ENCODE measurements around the gene CLEC18A. TPM values are rescaled to one million over a fixed set of nuclear protein-coding genes. Genes with fewer than 3 reads are reported as not detected.
A peak's percentile ranks its signal among the peaks of the same experiment; 100 is the strongest.

The CLEC18A gene
- total RNA-seq, 4 donors from 2014 or later: 0.67 to 1.1 TPM; not detected in 2

GRCh38 chr16:69917739-69918138, 33.4 kb upstream of the CLEC18A start:
- intact Hi-C loops (cut with DNase I; ENCODE audit: low total_unique reads): no loop called here
- DNase-seq: peak; percentile 66 to 73

GRCh38 chr16:69918241-69918640, 32.9 kb upstream of the CLEC18A start:
- intact Hi-C loops (cut with DNase I; ENCODE audit: low total_unique reads): no loop called here
- DNase-seq: no peak
- no peaks in the 10 kb centered on the region for H3K9me3 ChIP-seq
- no peak for TF ChIP-seq CTCF (IDR thresholded peaks at IDR 0.05)
- no peak for TF ChIP-seq POLR2A (IDR thresholded peaks at IDR 0.05)
- peaks cover 0 to 3% of the 10 kb centered on the region in 2 donors for H3K4me1 ChIP-seq
- H3K27me3 ChIP-seq: no peaks in the 10 kb centered on the region
- H3K36me3 ChIP-seq: no peaks in the 10 kb centered on the region
- peak overlapping the region; percentile 71 to 80 for H3K27ac ChIP-seq
- H3K4me3 ChIP-seq: peak overlapping the region; percentile 5 to 23

More at GRCh38 chr16:69917739-69918138, 33.4 kb upstream of the CLEC18A start:
- TF ChIP-seq POLR2A (IDR thresholded peaks at IDR 0.05) (no peak), CTCF (IDR thresholded peaks at IDR 0.05) (no peak)
- Histone ChIP-seq H3K9me3 (no peaks in the 10 kb centered on the region), H3K36me3 (no peaks in the 10 kb centered on the region), H3K27me3 (no peaks in the 10 kb centered on the region), H3K4me3 (peak overlapping the region; percentile 5 to 23), H3K27ac (peak overlapping the region; percentile 71 to 80), H3K4me1 (peaks cover 0 to 3% of the 10 kb centered on the region in 2 donors)

- peaks cover 0 to 10% of the 10 kb centered on the region in 2 donors for H3K4me1 ChIP-seq
- TF ChIP-seq POLR2A (IDR thresholded peaks at IDR 0.05) (no peak), CTCF (IDR thresholded peaks at IDR 0.05) (no peak)
- no peaks in the 10 kb centered on the region for H3K27me3 ChIP-seq
- intact Hi-C loops (cut with DNase I; ENCODE audit: low total_unique reads): no loop called here
- H3K36me3 ChIP-seq: no peaks in the 10 kb centered on the region
- DNase-seq: no peak
- H3K4me3 ChIP-seq: no peak overlapping the region
- no peaks in the 10 kb centered on the region for H3K9me3 ChIP-seq
- no peak overlapping the region for H3K27ac ChIP-seq
Observed at GRCh38 chr16:69921127-69921526, 30.0 kb upstream of the CLEC18A start.

GRCh38 chr16:69922200-69922599, 28.9 kb upstream of the CLEC18A start:
- Histone ChIP-seq H3K27me3 (no peaks in the 10 kb centered on the region), H3K27ac (peak overlapping the region; percentile 92 to 99), H3K9me3 (no peaks in the 10 kb centered on the region), H3K4me1 (peaks cover 0 to 12% of the 10 kb centered on the region in 2 donors), H3K36me3 (no peaks in the 10 kb centered on the region), H3K4me3 (no peak overlapping the region)
- TF ChIP-seq CTCF (IDR thresholded peaks at IDR 0.05) (no peak), POLR2A (IDR thresholded peaks at IDR 0.05) (no peak)
- no peak for DNase-seq
- intact Hi-C loops (cut with DNase I; ENCODE audit: low total_unique reads): no loop called here

- intact Hi-C loops (cut with DNase I; ENCODE audit: low total_unique reads): no loop called here
- no peak for DNase-seq
- Histone ChIP-seq H3K9me3 (no peaks in the 10 kb centered on the region), H3K27ac (peak overlapping the region; percentile 92 to 99), H3K36me3 (no peaks in the 10 kb centered on the region), H3K4me1 (peaks cover 0 to 17% of the 10 kb centered on the region in 2 donors), H3K27me3 (no peaks in the 10 kb centered on the region), H3K4me3 (no peak overlapping the region)
- TF ChIP-seq POLR2A (IDR thresholded peaks at IDR 0.05) (no peak), CTCF (IDR thresholded peaks at IDR 0.05) (no peak)
Observed at GRCh38 chr16:69924041-69924775, 26.9 kb upstream of the CLEC18A start.

Data from uterus (tissue), 4 donors.